PC-9 (cell line): Measurements from ENCODE around the gene SPINK8. TPM values are rescaled to one million over a fixed set of nuclear protein-coding genes. Genes with fewer than 3 reads are reported as not detected.

Experiments
- BruUV-seq: library from RNA; stranded (reverse); fragments of 400-500 nt; replicated peaks from 2 replicates; lab custom pipeline; 2021; lab: Mats Ljungman, UMichigan
- CTCF ChIA-PET: fragments of 300-600 bp; sonication (Branson Sonifier 250); formaldehyde crosslinking; loops from one replicate; lab custom pipeline; 2022; ENCODE audit warnings: antibody characterized with exemption; lab: Charles Lee
- POLR2A ChIA-PET: fragments of 300-600 bp; sonication (Branson Sonifier 250); formaldehyde crosslinking; loops from one replicate; lab custom pipeline; 2022; ENCODE audit warnings: antibody characterized with exemption; ENCODE audit not compliant: unreplicated experiment; lab: Charles Lee
- DNase-seq, 2 experiments: peaks; one replicate each; pipeline versions ENCODE4 v3.0.0 to v3.0.0-alpha.2; 2015 to 2022; ENCODE audit warnings: mixed read lengths in 1 of 2
- H2AFZ ChIP-seq: fragments of 200-600 bp; sonication (generic); 2 replicates; pipeline ENCODE4 v1.8.1; 2017; ENCODE audit warnings: antibody characterized with exemption
- H3F3A ChIP-seq: fragments of 200-600 bp; sonication (generic); 2 replicates; pipeline ENCODE4 v1.8.1; 2017; ENCODE audit warnings: antibody characterized with exemption, mild to moderate bottlenecking, low read depth; ENCODE audit not compliant: insufficient read depth
- H3K27ac ChIP-seq: fragments of 200-600 bp; sonication (generic); 2 replicates; pipeline ENCODE4 v1.6.1; 2016; ENCODE audit warnings: mixed run types
- H3K27me3 ChIP-seq: fragments of 200-600 bp; sonication (generic); 2 replicates; pipeline ENCODE4 v1.6.1; 2016; ENCODE audit warnings: low read depth, mixed run types; ENCODE audit not compliant: insufficient read depth
- H3K36me3 ChIP-seq: fragments of 200-600 bp; sonication (generic); 2 replicates; pipeline ENCODE4 v1.6.1; 2016; ENCODE audit warnings: low read depth, mixed run types
- H3K4me1 ChIP-seq: fragments of 200-600 bp; sonication (generic); replicated peaks from 2 replicates; pipeline ENCODE4 v1.6.1; 2016; ENCODE audit warnings: mixed run types; ENCODE audit not compliant: insufficient read depth
- H3K4me2 ChIP-seq: fragments of 200-600 bp; sonication (generic); 2 replicates; pipeline ENCODE4 v1.6.1; 2017; ENCODE audit warnings: mixed run types
- H3K4me3 ChIP-seq: fragments of 200-600 bp; sonication (generic); 2 replicates; pipeline ENCODE4 v1.6.1; 2016; ENCODE audit warnings: mixed run types
- H3K79me2 ChIP-seq: fragments of 200-600 bp; sonication (generic); 2 replicates; pipeline ENCODE4 v1.6.1; 2017; ENCODE audit warnings: low read depth, mixed run types
- H3K9me2 ChIP-seq: fragments of 200-600 bp; sonication (generic); 2 replicates; pipeline ENCODE4 v1.8.1; 2017; ENCODE audit warnings: mild to moderate bottlenecking; ENCODE audit not compliant: insufficient read depth
- H3K9me3 ChIP-seq: fragments of 200-600 bp; sonication (generic); 2 replicates; pipeline ENCODE4 v1.8.1; 2016; ENCODE audit warnings: low read depth; ENCODE audit not compliant: insufficient read depth
- H4K20me1 ChIP-seq: fragments of 200-600 bp; sonication (generic); 2 replicates; pipeline ENCODE4 v1.8.1; 2017; ENCODE audit not compliant: insufficient read depth
- EZH2 ChIP-seq: fragments of 200-600 bp; sonication (generic); IDR thresholded peaks from 2 replicates; pipeline ENCODE4 v1.8.0; 2017; ENCODE audit warnings: antibody characterized with exemption, low read depth
- intact Hi-C: fragments of 100-400 bp; cut with micrococcal nuclease; formaldehyde crosslinking; loops from one replicate; pipeline ENCODE4 v1.10.0; 2022; ENCODE audit not compliant: unreplicated experiment
- total RNA-seq: library from RNA; stranded (reverse); gene quantifications from 2 replicates; pipeline ENCODE4 v1.2.3, GENCODE V29; 2021
- TF ChIP-seq, protein P1 (sequence below): fragments of 200-600 bp; sonication (generic); conservative IDR thresholded peaks from 2 replicates; pipeline ENCODE4 v1.6.1; 2017; ENCODE audit warnings: mixed run types, antibody characterized with exemption, mild to moderate bottlenecking, moderate library complexity

Gene SPINK8
- total RNA-seq, 1 experiment from 2014 or later, result not detected

DNA sequence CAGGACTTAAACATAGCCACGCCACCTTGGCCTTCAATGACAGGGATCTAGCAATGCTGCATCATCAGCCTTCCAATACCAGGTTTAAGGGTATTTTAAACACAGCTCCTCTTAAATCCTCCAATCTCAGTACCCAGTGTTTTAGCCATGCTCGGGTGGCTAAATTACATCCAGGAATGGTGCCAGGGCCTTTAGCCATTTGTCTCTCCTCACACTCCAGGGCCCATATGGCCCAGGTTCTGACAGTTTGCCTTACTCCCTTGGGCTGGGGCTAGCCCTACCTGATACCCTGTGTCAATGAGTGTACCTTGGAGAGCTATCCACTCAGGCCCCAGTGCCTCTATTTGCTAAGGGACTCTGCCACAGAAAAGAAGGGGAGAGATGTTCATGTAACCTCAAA is 63.2 kb downstream of the SPINK8 start:
- no peaks in the 10 kb centered on the region for H3F3A ChIP-seq
- CTCF ChIA-PET, result no interaction called here
- no peaks in the 10 kb centered on the region for H3K27me3 ChIP-seq
- no peak overlapping the region for H3K4me3 ChIP-seq
- H4K20me1 ChIP-seq, result no peaks in the 10 kb centered on the region
- no peak overlapping the region for H2AFZ ChIP-seq
- POLR2A ChIA-PET, result no interaction called here
- peaks cover 3% of the 10 kb centered on the region; the same call in 1 of the 2 replicates for H3K4me1 ChIP-seq
- TF ChIP-seq, protein P1, sequence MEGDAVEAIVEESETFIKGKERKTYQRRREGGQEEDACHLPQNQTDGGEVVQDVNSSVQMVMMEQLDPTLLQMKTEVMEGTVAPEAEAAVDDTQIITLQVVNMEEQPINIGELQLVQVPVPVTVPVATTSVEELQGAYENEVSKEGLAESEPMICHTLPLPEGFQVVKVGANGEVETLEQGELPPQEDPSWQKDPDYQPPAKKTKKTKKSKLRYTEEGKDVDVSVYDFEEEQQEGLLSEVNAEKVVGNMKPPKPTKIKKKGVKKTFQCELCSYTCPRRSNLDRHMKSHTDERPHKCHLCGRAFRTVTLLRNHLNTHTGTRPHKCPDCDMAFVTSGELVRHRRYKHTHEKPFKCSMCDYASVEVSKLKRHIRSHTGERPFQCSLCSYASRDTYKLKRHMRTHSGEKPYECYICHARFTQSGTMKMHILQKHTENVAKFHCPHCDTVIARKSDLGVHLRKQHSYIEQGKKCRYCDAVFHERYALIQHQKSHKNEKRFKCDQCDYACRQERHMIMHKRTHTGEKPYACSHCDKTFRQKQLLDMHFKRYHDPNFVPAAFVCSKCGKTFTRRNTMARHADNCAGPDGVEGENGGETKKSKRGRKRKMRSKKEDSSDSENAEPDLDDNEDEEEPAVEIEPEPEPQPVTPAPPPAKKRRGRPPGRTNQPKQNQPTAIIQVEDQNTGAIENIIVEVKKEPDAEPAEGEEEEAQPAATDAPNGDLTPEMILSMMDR, result no peak
- no peak for TF ChIP-seq EZH2
- H3K79me2 ChIP-seq, result no peaks in the 10 kb centered on the region
- no peak overlapping the region for H3K4me2 ChIP-seq
- H3K27ac ChIP-seq, result no peak overlapping the region
- BruUV-seq, result no TSS peak
- H3K36me3 ChIP-seq, result no peaks in the 10 kb centered on the region
- H3K9me3 ChIP-seq, result no peaks in the 10 kb centered on the region
- intact Hi-C loops, result no loop called here
- DNase-seq, result no peak
- no peaks in the 10 kb centered on the region for H3K9me2 ChIP-seq

DNA sequence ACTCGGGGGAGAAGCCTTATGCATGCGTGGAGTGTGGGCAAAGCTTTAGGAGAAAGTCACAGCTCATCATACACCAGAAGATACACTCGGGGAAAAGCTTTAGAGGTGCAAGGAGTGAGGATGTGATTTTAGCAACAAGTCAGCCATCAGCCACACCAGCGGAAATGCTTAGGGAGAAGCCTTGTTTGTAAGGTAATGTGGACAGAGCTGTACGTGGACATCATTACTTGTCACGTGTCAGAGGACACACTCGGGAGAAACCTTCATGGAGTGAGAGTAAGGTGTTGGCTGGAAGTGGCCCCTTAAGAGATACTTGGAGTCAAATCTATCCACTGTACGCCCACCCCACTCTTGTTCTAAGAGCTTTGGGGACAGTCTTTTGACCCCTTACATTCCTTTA is 63.9 kb downstream of the SPINK8 start:
- H3K4me2 ChIP-seq, result no peak overlapping the region
- CTCF ChIA-PET, result interaction anchor here (1.8 to 2.0 kb wide), 2 partner anchors 75 to 166 kb away, joined by 9 to 23 read pairs; no protein-coding TSS in a partner anchor
- no peak overlapping the region for H3K4me3 ChIP-seq
- no peaks in the 10 kb centered on the region for H4K20me1 ChIP-seq
- no peaks in the 10 kb centered on the region for H3K4me1 ChIP-seq
- no peak for DNase-seq
- intact Hi-C loops, result loop anchor here (5.0 kb wide), 1 partner anchor 288 kb away; the partner anchor contains the start of gene PFKFB4
- H3K9me2 ChIP-seq, result no peaks in the 10 kb centered on the region
- no peaks in the 10 kb centered on the region for H3K79me2 ChIP-seq
- no peaks in the 10 kb centered on the region for H3K27me3 ChIP-seq
- no peak overlapping the region for H2AFZ ChIP-seq
- H3K9me3 ChIP-seq, result no peaks in the 10 kb centered on the region
- no peaks in the 10 kb centered on the region for H3K36me3 ChIP-seq
- no TSS peak for BruUV-seq
- POLR2A ChIA-PET, result interaction anchor here (0.6 to 2.3 kb wide), 2 partner anchors 170 to 282 kb away, joined by 4 to 24 read pairs; partner anchors contain the start of genes CCDC51 and TMA7
- TF ChIP-seq EZH2, result no peak
- TF ChIP-seq, protein P1, result no peak
- H3F3A ChIP-seq, result no peaks in the 10 kb centered on the region
- no peak overlapping the region for H3K27ac ChIP-seq

DNA sequence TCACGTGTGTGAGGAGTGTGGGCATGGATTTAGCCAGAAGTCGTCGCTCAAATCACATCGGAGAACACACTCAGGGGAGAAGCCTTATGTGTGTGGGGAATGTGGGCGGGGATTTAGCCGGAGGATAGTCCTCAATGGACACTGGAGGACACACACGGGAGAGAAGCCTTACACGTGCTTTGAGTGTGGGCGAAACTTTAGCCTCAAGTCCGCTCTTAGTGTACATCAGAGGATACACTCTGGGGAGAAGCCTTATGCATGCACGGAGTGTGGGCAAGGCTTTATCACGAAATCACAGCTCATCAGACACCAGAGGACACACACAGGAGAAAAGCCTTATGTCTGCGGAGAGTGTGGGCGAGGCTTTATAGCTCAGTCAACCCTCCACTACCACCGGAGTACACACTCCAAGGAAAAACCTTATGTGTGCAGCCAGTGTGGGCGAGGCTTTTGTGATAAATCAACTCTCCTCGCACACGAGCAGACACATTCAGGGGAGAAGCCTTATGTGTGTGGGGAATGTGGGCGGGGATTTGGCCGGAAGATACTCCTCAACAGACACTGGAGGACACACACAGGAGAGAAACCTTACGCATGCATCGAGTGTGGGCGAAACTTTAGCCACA is 64.4 kb downstream of the SPINK8 start:
- no peaks in the 10 kb centered on the region for H4K20me1 ChIP-seq
- H3K4me1 ChIP-seq, result no peaks in the 10 kb centered on the region
- no peaks in the 10 kb centered on the region for H3K9me2 ChIP-seq
- H3K9me3 ChIP-seq, result no peaks in the 10 kb centered on the region
- DNase-seq, result no peak
- H3F3A ChIP-seq, result no peaks in the 10 kb centered on the region
- H2AFZ ChIP-seq, result no peak overlapping the region
- ChIA-PET POLR2A (interaction anchor here (0.6 to 2.3 kb wide), 3 partner anchors 129 to 283 kb away, joined by 4 to 24 read pairs (median 6); partner anchors contain the start of genes CCDC51 and TMA7), CTCF (interaction anchor here (1.4 to 2.0 kb wide), 3 partner anchors 75 to 167 kb away, joined by 5 to 23 read pairs (median 9); no protein-coding TSS in a partner anchor)
- H3K79me2 ChIP-seq, result no peaks in the 10 kb centered on the region
- H3K27me3 ChIP-seq, result no peaks in the 10 kb centered on the region
- no peak for TF ChIP-seq EZH2
- TF ChIP-seq, protein P1, result no peak
- H3K36me3 ChIP-seq, result no peaks in the 10 kb centered on the region
- intact Hi-C loops, result loop anchor here (5.0 kb wide), 1 partner anchor 288 kb away; the partner anchor contains the start of gene PFKFB4
- no peak overlapping the region for H3K27ac ChIP-seq
- H3K4me3 ChIP-seq, result no peak overlapping the region
- BruUV-seq, result no TSS peak
- H3K4me2 ChIP-seq, result no peak overlapping the region
